Loucy (cell line): ENCODE results near the gene PKDCC.

Source experiments
- H2AFZ ChIP-seq: fragments of 200-600 bp; sonication (generic); 2 replicates; pipeline ENCODE4 v1.6.0; 2016; ENCODE audit warnings: antibody characterized with exemption, mild to moderate bottlenecking, low read length, moderate library complexity
- H3F3A ChIP-seq: fragments of 200-600 bp; 2 replicates; pipeline ENCODE4 v1.6.0; 2016; ENCODE audit warnings: antibody characterized with exemption, low read depth, mild to moderate bottlenecking
- H3K27me3 ChIP-seq: fragments of 200-600 bp; sonication (generic); 2 replicates; pipeline ENCODE4 v1.6.1; 2014; ENCODE audit warnings: low read length, mild to moderate bottlenecking; ENCODE audit not compliant: insufficient read depth, poor library complexity, severe bottlenecking
- H3K36me3 ChIP-seq: fragments of 200-600 bp; sonication (generic); 2 replicates; pipeline ENCODE4 v1.6.1; 2016; ENCODE audit warnings: low read length; ENCODE audit not compliant: insufficient read depth
- H3K4me1 ChIP-seq: fragments of 200-600 bp; sonication (generic); 2 replicates; pipeline ENCODE4 v1.5.1; 2014; ENCODE audit warnings: low read length, mild to moderate bottlenecking; ENCODE audit not compliant: insufficient read depth, poor library complexity, severe bottlenecking
- H3K4me2 ChIP-seq: fragments of 200-600 bp; sonication (generic); 2 replicates; pipeline ENCODE4 v1.6.0; 2014; ENCODE audit warnings: antibody characterized with exemption, low read length, low read depth, mild to moderate bottlenecking; ENCODE audit not compliant: poor library complexity, severe bottlenecking
- H3K4me3 ChIP-seq: fragments of 200-600 bp; sonication (generic); 2 replicates; pipeline ENCODE4 v1.5.1; 2014; ENCODE audit warnings: low read length, mild to moderate bottlenecking, mixed read lengths; ENCODE audit not compliant: poor library complexity, severe bottlenecking
- H3K79me2 ChIP-seq: fragments of 200-600 bp; sonication (generic); 2 replicates; pipeline ENCODE4 v1.6.1; 2014; ENCODE audit warnings: low read length; ENCODE audit not compliant: insufficient read depth
- H3K9ac ChIP-seq: fragments of 200-600 bp; sonication (generic); 2 replicates; pipeline ENCODE4 v1.6.0; 2014; ENCODE audit warnings: mild to moderate bottlenecking, low read depth, low read length, moderate library complexity; ENCODE audit not compliant: poor library complexity, severe bottlenecking
- H3K9me2 ChIP-seq: fragments of 200-600 bp; sonication (generic); replicated peaks from 2 replicates; pipeline ENCODE4 v1.6.1; 2016; ENCODE audit warnings: low read depth, low read length, mixed read lengths
- H3K9me3 ChIP-seq: fragments of 200-600 bp; sonication (generic); 2 replicates; pipeline ENCODE4 v1.6.1; 2014; ENCODE audit warnings: mild to moderate bottlenecking, antibody characterized with exemption, low read length, low read depth; ENCODE audit not compliant: insufficient read depth
- H4K20me1 ChIP-seq: fragments of 200-600 bp; sonication (generic); 2 replicates; pipeline ENCODE4 v1.6.0; 2014; ENCODE audit warnings: antibody characterized with exemption, low read length, mild to moderate bottlenecking; ENCODE audit not compliant: insufficient read depth, poor library complexity, severe bottlenecking
- CTCF ChIP-seq: fragments of 200-600 bp; sonication (generic); conservative IDR thresholded peaks from 2 replicates; pipeline ENCODE4 v1.5.1; 2014; ENCODE audit warnings: mild to moderate bottlenecking, antibody characterized with exemption, low read length
- EZH2phosphoT487 ChIP-seq: fragments of 200-600 bp; IDR thresholded peaks from 2 replicates; pipeline ENCODE4 v1.6.1; 2018; ENCODE audit warnings: antibody characterized with exemption, mild to moderate bottlenecking, moderate library complexity, borderline replicate concordance

Gene PKDCC

GRCh38 chr2:41999592-42000281 is 48.1 kb upstream of the PKDCC start:
- Histone ChIP-seq H3K9me2 (no peaks in the 10 kb centered on the region), H3K4me1 (no peaks in the 10 kb centered on the region), H3K9ac (no peak overlapping the region), H3K4me3 (no peak overlapping the region), H2AFZ (no peak overlapping the region), H3K79me2 (no peaks in the 10 kb centered on the region), H3K36me3 (no peaks in the 10 kb centered on the region), H3F3A (no peaks in the 10 kb centered on the region), H4K20me1 (no peaks in the 10 kb centered on the region), H3K9me3 (peaks cover 5% of the 10 kb centered on the region; the same call in 1 of the 2 replicates), H3K27me3 (no peaks in the 10 kb centered on the region), H3K4me2 (no peak overlapping the region)
- TF ChIP-seq EZH2phosphoT487 (no peak), CTCF (no peak)

GRCh38 chr2:42001711-42002201 is 46.1 kb upstream of the PKDCC start:
- Histone ChIP-seq H3K36me3 (no peaks in the 10 kb centered on the region), H3K4me2 (no peak overlapping the region)

GRCh38 chr2:42007551-42007950 is 40.3 kb upstream of the PKDCC start:
- Histone ChIP-seq H3K9ac (no peak overlapping the region), H3K79me2 (no peaks in the 10 kb centered on the region), H4K20me1 (no peaks in the 10 kb centered on the region), H3K9me3 (peaks cover 5% of the 10 kb centered on the region; the same call in 1 of the 2 replicates), H3K9me2 (no peaks in the 10 kb centered on the region), H3K4me3 (no peak overlapping the region), H3F3A (no peaks in the 10 kb centered on the region), H3K27me3 (no peaks in the 10 kb centered on the region), H3K36me3 (no peaks in the 10 kb centered on the region), H3K4me2 (no peak overlapping the region), H3K4me1 (no peaks in the 10 kb centered on the region), H2AFZ (no peak overlapping the region)
- TF ChIP-seq EZH2phosphoT487 (no peak), CTCF (no peak)

More at GRCh38 chr2:42001711-42002201, 46.1 kb upstream of the PKDCC start:
- no peak overlapping the region for H2AFZ ChIP-seq
- no peak overlapping the region for H3K4me3 ChIP-seq
- no peaks in the 10 kb centered on the region for H3K79me2 ChIP-seq
- H3F3A ChIP-seq: no peaks in the 10 kb centered on the region
- TF ChIP-seq EZH2phosphoT487 (no peak), CTCF (no peak)
- no peaks in the 10 kb centered on the region for H3K9me2 ChIP-seq
- no peaks in the 10 kb centered on the region for H4K20me1 ChIP-seq
- H3K4me1 ChIP-seq: no peaks in the 10 kb centered on the region
- H3K27me3 ChIP-seq: no peaks in the 10 kb centered on the region
- H3K9me3 ChIP-seq: peaks cover 5% of the 10 kb centered on the region; the same call in 1 of the 2 replicates
- H3K9ac ChIP-seq: no peak overlapping the region
